LNCaP clone FGC (cell line): ENCODE results near the gene MAPK1.
"Not testable (repeated sequence)": the region's sequence is repeated elsewhere in the genome, so short reads cannot be mapped to it uniquely, and the experiment has no call there.

Experiments
- DNase-seq: peaks from one replicate; pipeline ENCODE4 v3.0.0-alpha.2; 2011; ENCODE audit warnings: low read depth
- H3K4me3 ChIP-seq: 2 replicates; pipeline ENCODE4 v1.5.1; 2011; ENCODE audit warnings: mild to moderate bottlenecking, low read depth, low read length, control low read depth
- CTCF ChIP-seq: IDR thresholded peaks from 2 replicates; pipeline ENCODE4 v1.5.1; 2012; ENCODE audit warnings: mild to moderate bottlenecking; ENCODE audit not compliant: control insufficient read depth, insufficient read depth; ENCODE audit errors: extremely low read depth

The MAPK1 gene

GRCh38 chr22:21829523-21829922 is 37.9 kb downstream of the MAPK1 start:
- no peak overlapping the region for H3K4me3 ChIP-seq
- DNase-seq = no peak
- TF ChIP-seq CTCF = no peak

DNA sequence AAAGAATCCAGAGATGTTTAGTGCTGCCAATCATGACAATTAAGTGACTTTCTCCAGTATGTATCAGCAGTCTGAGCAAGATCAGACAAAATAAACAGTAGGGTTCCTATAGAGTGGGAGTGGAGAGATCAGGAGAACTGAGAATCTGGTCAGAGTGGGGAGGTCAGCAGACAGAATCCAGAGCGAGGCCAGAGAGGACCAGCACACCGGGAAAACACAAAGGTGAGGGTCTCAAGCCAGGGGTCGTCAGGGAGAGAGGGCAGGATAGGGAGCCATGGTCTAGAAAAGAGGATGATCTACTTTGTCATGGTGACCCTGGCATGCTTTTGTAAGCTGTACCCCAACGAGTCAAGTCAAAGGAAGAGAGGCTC is 39.2 kb downstream of the MAPK1 start:
- TF ChIP-seq CTCF = no peak
- DNase-seq = no peak
- no peak overlapping the region for H3K4me3 ChIP-seq

DNA sequence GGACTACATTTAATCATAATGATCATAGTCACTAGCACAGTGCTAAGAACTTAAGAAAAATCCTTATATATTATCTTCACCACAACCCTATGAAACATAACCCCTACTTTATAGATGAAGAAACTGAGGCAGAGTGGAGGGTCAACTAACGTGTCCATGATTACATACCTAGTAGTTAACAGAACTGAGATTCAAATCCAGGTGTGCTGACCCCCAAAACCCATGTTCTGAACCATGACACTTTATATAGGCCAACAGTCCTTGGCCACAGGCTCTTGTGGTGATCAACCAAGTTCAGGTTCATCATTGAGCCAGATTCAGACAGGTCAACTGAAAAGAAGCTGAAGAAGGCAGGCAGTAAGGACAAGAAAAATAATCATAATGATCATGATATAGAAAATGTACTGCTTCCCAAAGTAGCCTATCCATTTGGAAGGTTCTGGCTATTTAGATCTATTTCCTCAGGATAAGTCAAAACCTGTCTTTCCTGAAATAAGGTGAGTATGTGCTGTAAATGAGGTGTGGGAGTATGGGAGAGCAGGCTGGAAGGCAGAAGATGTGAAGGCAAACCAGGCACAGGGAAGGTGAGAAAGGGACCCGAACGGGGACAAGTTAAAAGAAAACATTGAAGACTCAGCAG is 39.7 kb downstream of the MAPK1 start:
- no peak for TF ChIP-seq CTCF
- no peak for DNase-seq
- no peak overlapping the region for H3K4me3 ChIP-seq

DNA sequence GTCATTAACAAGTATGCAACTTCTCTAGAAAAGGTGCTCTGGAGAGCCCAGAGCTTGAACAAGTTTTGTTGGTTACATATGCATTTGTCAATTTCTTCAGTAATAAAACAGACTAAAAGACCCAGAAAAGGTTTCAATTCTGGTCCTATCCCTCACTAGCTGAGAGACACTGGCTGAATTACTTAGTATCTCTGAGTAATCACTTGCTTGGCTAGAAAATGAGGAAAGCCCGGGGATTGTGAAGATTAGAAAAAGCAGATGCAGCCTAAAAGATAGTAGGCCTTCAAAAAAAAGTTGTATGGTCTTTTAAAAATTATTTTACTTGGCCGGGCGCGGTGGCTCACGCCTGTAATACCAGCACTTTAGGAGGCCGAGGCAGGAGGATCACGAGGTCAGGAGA is 41.2 kb downstream of the MAPK1 start:
- no peak overlapping the region for H3K4me3 ChIP-seq
- no peak for DNase-seq

GRCh38 chr22:21824962-21825361 is 42.5 kb downstream of the MAPK1 start:
- H3K4me3 ChIP-seq, DNase-seq: not testable (repeated sequence)

More for the DNA sequence above, 41.2 kb downstream of the MAPK1 start:
- TF ChIP-seq CTCF = no peak

- no peak for DNase-seq
- no peak for TF ChIP-seq CTCF
- H3K4me3 ChIP-seq = no peak overlapping the region
These were observed 43.0 kb downstream of the MAPK1 start for GRCh38 chr22:21824445-21824912.

DNA sequence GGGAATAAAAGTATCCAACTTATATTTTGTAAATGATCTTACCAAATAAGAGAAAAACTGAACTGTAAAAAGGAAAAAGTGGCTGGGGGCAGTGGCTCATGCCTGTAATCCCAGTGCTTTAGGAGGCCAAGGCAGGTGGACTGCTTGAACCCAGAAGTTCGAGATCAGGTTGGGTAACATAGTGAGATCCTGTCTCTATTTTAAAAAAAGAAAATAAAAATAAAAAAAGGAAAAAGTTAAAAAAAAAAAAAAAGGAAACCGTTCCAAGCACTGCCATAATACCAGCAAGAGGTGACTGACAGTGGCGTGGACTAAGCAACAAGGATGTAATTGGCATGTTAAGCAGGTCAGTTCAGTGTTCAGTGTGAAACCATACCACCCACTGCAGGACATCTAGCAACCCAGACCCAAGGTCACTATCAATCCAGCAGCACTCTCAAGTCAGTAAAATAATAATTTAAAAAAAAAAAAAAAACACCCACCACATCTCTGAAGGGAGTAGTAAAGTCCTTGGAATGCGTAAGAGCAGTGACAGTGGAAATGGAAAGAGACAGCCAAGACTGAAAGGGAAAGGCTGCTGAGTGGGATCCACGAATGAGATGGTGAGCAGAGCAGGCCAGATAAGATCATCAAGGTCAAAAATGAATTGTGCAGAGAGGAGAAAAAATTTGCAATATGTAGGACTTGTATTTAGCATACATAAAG is 43.6 kb downstream of the MAPK1 start:
- no peak for TF ChIP-seq CTCF
- no peak overlapping the region for H3K4me3 ChIP-seq
- no peak for DNase-seq
